GM04503 (cell line): ENCODE measurements around the gene FLCN.
"Not testable (repeated sequence)": the region's sequence is repeated elsewhere in the genome, so short reads cannot be mapped to it uniquely, and the experiment has no call there.

ENCODE experiments used
- DNase-seq: peaks from one replicate; pipeline ENCODE4 v3.0.0-alpha.2; 2012; ENCODE audit warnings: low read depth

The FLCN gene, protein sequence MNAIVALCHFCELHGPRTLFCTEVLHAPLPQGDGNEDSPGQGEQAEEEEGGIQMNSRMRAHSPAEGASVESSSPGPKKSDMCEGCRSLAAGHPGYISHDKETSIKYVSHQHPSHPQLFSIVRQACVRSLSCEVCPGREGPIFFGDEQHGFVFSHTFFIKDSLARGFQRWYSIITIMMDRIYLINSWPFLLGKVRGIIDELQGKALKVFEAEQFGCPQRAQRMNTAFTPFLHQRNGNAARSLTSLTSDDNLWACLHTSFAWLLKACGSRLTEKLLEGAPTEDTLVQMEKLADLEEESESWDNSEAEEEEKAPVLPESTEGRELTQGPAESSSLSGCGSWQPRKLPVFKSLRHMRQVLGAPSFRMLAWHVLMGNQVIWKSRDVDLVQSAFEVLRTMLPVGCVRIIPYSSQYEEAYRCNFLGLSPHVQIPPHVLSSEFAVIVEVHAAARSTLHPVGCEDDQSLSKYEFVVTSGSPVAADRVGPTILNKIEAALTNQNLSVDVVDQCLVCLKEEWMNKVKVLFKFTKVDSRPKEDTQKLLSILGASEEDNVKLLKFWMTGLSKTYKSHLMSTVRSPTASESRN

GRCh38 chr17:17237026-17237799 is at the start of gene FLCN:
Gene FLCN, minus strand, starts transcription at chr17:17237168. Its CDS starts 9,031 bp downstream, at chr17:17228137.
- peak; percentile 56 for DNase-seq

GRCh38 chr17:17285951-17286350 is 49.0 kb upstream of the FLCN start:
- DNase-seq: no peak

- peak; percentile 79 for DNase-seq
Observed at GRCh38 chr17:17280613-17281549, 43.9 kb upstream of the FLCN start, which contains the start of gene COPS3. Gene COPS3, minus strand, starts transcription at chr17:17281246. Its CDS starts 60 bp downstream, at chr17:17281186.

- DNase-seq: no peak
Observed at GRCh38 chr17:17279316-17279715, 42.3 kb upstream of the FLCN start.

DNA sequence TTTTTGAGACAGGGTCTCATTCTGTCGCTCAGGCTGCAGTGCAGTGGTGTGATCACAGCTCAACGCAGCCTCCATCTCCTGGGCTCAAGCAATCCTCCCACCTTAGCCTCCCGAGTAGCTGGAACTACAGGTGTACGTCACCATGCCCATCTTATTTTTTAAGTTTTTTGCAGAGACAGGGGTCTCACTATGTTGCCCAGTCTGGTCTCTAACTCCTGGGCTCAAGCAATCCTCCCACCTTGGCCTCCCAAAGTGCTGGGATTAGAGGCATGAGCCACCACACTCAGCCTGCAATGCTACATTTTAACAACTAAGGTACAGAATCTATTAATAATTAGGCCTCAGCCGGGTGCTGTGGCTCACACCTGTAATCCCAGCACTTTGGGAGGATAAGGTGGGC is 40.5 kb upstream of the FLCN start:
- not testable (repeated sequence) for DNase-seq

- no peak for DNase-seq
Observed at GRCh38 chr17:17275971-17276370, 39.0 kb upstream of the FLCN start.

DNA sequence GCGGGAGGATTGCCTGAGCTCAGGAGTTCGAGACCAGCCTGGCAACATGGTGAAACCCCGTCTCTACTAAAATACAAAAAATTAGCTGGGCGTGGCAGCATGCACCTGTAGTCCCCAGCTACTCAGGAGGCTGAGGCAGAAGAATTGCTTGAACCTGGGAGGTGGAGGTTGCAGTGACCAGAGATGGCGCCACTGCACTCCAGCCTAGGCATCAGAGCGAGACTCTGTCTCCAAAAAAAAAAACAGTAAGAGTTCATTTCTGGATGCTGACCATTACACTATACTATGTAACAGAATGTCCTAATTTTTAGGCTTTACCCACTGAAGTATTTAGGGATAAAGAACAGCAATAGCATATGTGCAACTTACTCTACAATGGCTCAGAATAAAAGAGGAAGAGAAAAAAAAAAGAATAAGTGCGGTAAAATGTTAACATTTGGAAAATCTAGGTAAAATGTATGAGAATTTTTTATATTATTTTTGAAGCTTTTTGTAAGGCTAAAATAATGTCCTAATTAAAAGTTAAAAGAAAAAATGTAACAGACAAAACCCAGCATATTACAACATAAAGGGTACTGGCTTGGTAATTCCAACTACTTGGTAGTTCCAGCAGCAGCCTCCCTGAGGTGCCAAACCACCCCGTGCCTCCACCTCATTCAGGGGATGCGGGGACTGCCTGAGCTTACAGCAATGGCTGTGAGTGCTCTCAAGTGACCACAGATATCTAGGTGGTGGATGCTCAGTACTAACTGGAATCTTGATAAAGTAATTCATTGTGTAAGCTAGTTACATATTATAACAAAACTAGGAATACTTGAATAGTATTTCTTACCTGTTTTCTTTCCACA is 33.2 kb upstream of the FLCN start:
- DNase-seq: no peak

GRCh38 chr17:17264430-17264829 is 27.5 kb upstream of the FLCN start:
- DNase-seq: no peak

- no peak for DNase-seq
Observed at GRCh38 chr17:17258998-17259397, 22.0 kb upstream of the FLCN start.

- no peak for DNase-seq
Observed at GRCh38 chr17:17258011-17258410, 21.0 kb upstream of the FLCN start.

DNA sequence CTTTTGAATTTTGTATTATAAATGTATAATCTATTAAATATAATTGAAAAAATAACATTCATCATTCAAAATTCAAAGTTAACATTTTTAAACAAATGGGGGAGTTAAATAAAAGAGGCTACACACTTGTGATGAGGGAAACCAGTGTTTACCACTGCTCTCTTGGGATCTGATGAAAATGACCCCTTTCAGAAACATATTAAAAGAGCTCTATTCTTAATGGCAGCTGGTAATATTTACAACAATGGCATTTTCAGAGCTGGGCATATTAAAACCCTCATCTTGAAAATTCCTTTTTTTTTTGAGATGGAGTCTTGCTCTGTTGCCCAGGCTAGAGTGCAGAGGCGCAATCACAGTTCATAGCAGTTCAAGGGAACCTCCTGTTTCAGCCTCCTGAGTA is 19.3 kb upstream of the FLCN start:
- no peak for DNase-seq

DNA sequence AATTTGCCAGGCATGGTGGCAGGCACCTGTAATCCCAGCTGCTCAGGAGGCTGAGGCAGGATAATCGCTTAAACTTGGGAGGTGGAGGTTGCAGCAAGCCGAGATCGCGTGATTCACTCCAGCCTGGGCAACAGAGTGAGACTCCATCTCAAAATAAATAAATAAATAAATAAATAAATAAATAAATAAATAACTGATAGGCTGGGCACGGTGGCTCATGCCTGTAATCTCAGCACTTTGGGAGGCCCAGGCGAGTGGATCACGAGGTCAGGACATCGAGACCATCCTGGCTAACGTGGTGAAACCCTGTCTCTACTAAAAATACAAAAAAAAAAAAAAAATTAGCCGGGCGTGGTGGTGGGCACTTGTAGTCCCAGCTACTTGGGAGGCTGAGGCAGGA is 18.7 kb upstream of the FLCN start:
- DNase-seq: not testable (repeated sequence)

DNA sequence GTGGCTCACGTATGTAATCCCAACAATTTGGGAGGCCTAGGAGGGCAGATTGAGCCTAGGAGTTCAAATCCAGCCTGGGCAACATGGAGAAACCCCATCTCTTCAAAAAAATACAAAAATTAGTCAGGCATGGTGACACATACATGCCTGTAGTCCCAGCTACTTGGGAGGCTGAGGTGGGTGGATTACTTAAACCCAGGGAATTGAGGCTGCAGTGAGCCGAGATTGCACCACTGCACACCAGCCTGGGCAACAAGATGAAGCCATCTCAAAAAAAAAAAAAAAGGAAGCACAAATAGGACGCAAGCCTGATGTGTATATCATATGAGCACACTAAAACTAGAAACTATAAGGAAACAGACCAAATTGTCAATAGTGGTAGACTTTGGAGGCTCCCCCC is 17.1 kb upstream of the FLCN start:
- DNase-seq: no peak

- DNase-seq: no peak
Observed at GRCh38 chr17:17253406-17253805, 16.4 kb upstream of the FLCN start.

DNA sequence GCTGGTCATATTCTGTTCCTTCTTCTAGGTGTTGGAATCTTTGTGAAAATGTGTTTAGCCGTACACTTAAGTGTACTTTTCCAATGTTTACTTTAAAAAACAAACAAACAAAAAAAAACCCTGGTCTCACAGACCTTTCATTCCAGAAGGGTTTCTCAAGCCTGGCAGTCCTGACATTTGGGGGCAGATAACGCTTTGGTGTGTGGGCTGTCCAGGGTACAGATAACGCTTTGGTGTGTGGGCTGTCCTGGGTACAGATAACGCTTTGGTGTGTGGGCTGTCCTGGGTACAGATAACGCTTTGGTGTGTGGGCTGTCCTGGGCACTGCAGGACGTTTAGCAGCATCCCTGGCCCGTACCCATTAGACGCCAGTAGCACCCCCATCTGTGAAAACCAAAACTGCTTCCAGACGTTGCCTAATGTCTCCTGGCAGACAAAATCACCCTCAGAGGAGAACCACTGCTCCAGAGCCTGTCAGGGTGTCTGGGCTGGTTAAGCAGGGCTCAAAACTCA is 15.2 kb upstream of the FLCN start:
- DNase-seq: no peak

DNA sequence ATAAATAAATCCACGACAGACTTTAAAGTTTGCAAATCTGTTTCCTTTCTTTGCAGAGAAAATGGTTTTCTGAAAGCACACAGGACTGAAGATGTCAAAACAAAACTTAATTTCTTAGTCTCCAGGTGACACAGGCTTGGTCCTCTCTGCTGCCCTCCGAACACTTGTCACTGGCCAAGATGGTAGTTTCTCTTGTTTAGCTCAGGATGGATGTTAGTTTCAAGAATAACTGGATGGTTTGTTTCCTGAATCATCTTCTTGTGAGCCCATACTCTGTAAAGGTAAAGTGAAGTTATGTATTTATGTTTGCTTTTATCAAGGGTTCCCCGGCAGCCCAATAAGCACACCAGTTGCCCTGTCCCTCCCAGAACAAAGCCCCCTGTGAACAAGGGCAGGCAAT is 9.9 kb upstream of the FLCN start:
- DNase-seq: no peak

GRCh38 chr17:17243163-17243562 is 6.2 kb upstream of the FLCN start:
- DNase-seq: no peak

DNA sequence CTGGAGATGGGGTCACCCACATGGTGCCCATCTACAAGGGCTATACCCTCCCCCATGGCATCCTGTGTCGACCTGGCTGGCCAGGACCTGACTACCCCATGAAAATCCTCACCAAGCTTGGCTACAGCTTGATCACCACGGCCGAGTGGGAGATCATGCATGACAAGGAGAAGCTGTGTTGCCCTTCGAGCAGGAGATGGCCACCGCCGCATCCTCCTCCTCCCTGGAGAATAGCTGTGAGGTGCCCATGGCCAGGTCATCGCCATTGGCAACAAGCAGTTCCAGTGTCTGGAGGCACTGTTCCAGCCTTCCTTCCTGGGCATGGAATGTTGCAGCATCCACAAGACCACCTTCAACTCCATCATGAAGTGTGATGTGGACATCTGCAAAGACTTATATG is 5.3 kb upstream of the FLCN start:
- DNase-seq: no peak

DNA sequence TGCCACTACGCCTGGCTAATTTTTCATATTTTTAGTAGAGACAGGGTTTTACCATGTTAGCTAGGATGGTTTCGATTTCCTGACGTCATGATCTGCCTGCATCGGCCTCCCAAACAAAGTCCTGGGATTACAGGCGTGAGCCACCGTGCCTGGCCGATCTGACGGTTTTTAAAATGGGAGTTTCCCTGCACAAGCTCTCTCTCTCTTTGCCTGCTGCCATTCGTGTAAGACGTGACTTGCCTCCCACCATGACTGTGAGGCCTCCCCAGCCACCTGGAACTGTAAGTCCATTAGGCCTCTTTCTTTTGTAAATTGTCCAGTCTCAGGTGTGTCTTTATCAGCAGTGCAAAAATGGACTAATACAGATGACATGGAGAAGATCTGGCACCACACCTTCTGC is 4.7 kb upstream of the FLCN start:
- no peak for DNase-seq

DNA sequence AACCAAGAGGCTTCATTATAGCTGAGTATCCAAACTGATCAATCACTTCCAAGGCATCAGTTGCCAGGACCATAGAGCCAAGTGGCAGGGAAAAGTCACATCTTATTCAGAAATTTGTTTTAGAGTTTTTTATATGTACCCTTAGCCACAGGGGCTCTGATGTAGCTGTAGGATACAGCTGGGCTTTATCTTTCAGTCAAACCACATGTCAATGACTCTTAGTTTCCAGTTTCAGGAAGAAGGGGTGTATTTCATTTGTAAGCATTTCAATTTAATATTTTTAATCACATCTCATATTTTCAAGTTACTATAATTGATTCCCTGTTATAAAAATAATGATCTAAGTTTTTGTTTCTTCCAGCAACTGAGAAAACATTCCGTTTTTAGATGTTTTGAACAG is 2.9 kb upstream of the FLCN start:
- no peak for DNase-seq
